HCT116 (cell line): ENCODE measurements around the gene DLX3. TPM values are rescaled to one million over a fixed set of nuclear protein-coding genes. Genes with fewer than 3 reads are reported as not detected.

Experiments used
- ATAC-seq: fragments of 200-7000 bp; cut with Tn5 transposase; 2 replicates; pipeline ENCODE4 v1.9.1; 2020; ENCODE audit warnings: mild to moderate bottlenecking, moderate library complexity
- BruUV-seq: library from RNA; stranded (reverse); fragments of 400-500 nt; replicated peaks from 2 replicates; lab custom pipeline; 2021; lab: Mats Ljungman, UMichigan
- CTCF ChIA-PET: fragments of 300-600 bp; sonication (Branson Sonifier 250); formaldehyde crosslinking; loops from one replicate; lab custom pipeline; 2021; ENCODE audit warnings: antibody characterized with exemption; lab: Charles Lee
- POLR2A ChIA-PET: fragments of 300-600, 350-600 bp; sonication (Branson Sonifier 250); formaldehyde crosslinking; loops from one replicate; lab custom pipeline; 2021; ENCODE audit warnings: antibody characterized with exemption; lab: Charles Lee
- RAD21 ChIA-PET, 2 experiments: fragments of 300-600 bp; sonication (Branson Sonifier 250); formaldehyde crosslinking; loops; one replicate each; lab custom pipeline; 2023; ENCODE audit warnings: low total read pairs in 2 of 2; ENCODE audit not compliant: uncharacterized antibody in 2 of 2, unreplicated experiment in 2 of 2, low non-redundant PET in 1 of 2; lab: Charles Lee
- DNase-seq: peaks from one replicate; pipeline ENCODE4 v3.0.0-alpha.2; 2010; ENCODE audit warnings: low read depth, low spot score
- H2AFZ ChIP-seq: fragments of 200-600 bp; shearing (Covaris generic), sonication (generic); 2 replicates; pipeline ENCODE4 v1.6.1; 2017; ENCODE audit warnings: low read depth, mixed run types, mixed read lengths, antibody characterized with exemption, low read length; ENCODE audit not compliant: poor library complexity, severe bottlenecking
- H3K27ac ChIP-seq: 2 replicates; pipeline ENCODE4 v1.5.1; 2012; ENCODE audit warnings: low read depth, low read length
- H3K27me3 ChIP-seq: fragments of 200-600 bp; sonication (generic); 2 replicates; pipeline ENCODE4 v1.6.1; 2016; ENCODE audit warnings: mixed run types, low read length, mixed read lengths; ENCODE audit not compliant: insufficient read depth
- H3K36me3 ChIP-seq, 2 experiments: fragments of 200-500 bp in 1 of 2; fragments of 200-600 bp in 1 of 2; sonication (Bioruptor generic) in 1 of 2; sonication (generic) in 1 of 2; 2 replicates each; pipeline versions ENCODE4 v1.5.1 to v1.6.1; 2014 to 2016; ENCODE audit warnings: low read length in 2 of 2, inconsistent platforms in 1 of 2, mixed read lengths in 1 of 2, mixed run types in 1 of 2; ENCODE audit not compliant: insufficient read depth in 2 of 2, control insufficient read depth in 1 of 2
- H3K4me1 ChIP-seq, 2 experiments: fragments of 200-600 bp in 1 of 2; sonication (generic) in 1 of 2; 2 replicates each; pipeline versions ENCODE4 v1.5.1 to v1.6.1; 2012 to 2017; ENCODE audit warnings: low read length in 2 of 2, inconsistent platforms in 1 of 2, mild to moderate bottlenecking in 1 of 2, mixed read lengths in 1 of 2, mixed run types in 1 of 2, moderate library complexity in 1 of 2; ENCODE audit not compliant: insufficient read depth in 2 of 2, control insufficient read depth in 1 of 2
- H3K4me2 ChIP-seq: fragments of 200-600 bp; sonication (generic); 2 replicates; pipeline ENCODE4 v1.6.1; 2017; ENCODE audit warnings: mixed run types, low read length, mixed read lengths
- H3K4me3 ChIP-seq, 2 experiments: fragments of 200-600 bp in 1 of 2; sonication (generic) in 1 of 2; replicated peaks in 1 of 2; 2 replicates each; pipeline ENCODE4 v1.5.1; 2011 to 2016; ENCODE audit warnings: low read length in 2 of 2, control low read depth in 1 of 2, low read depth in 1 of 2, mild to moderate bottlenecking in 1 of 2, mixed read lengths in 1 of 2, mixed run types in 1 of 2
- H3K79me2 ChIP-seq: fragments of 200-600 bp; sonication (generic); 2 replicates; pipeline ENCODE4 v1.6.1; 2017; ENCODE audit warnings: mild to moderate bottlenecking, mixed run types, low read length, moderate library complexity, mixed read lengths; ENCODE audit not compliant: insufficient read depth
- H3K9ac ChIP-seq: fragments of 200-600 bp; sonication (generic); 2 replicates; pipeline ENCODE4 v1.6.1; 2016; ENCODE audit warnings: low read length, mixed read lengths
- H3K9me2 ChIP-seq: fragments of 200-600 bp; sonication (generic), shearing (Covaris generic); 2 replicates; pipeline ENCODE4 v1.6.1; 2017; ENCODE audit warnings: mixed run types, mild to moderate bottlenecking, moderate library complexity; ENCODE audit not compliant: insufficient read depth
- H3K9me3 ChIP-seq, 2 experiments: fragments of 200-500 bp in 1 of 2; fragments of 200-600 bp in 1 of 2; sonication (Bioruptor generic) in 1 of 2; sonication (generic) in 1 of 2; 2 replicates each; pipeline ENCODE4 v1.6.1; 2014 to 2017; ENCODE audit warnings: low read length in 2 of 2, mixed read lengths in 2 of 2, inconsistent platforms in 1 of 2, low read depth in 1 of 2, mild to moderate bottlenecking in 1 of 2, mixed run types in 1 of 2, moderate library complexity in 1 of 2; ENCODE audit not compliant: control insufficient read depth in 1 of 2, insufficient read depth in 1 of 2
- H4K20me1 ChIP-seq: fragments of 200-600 bp; sonication (generic), shearing (Covaris generic); 2 replicates; pipeline ENCODE4 v1.6.1; 2017; ENCODE audit warnings: mixed run types, mild to moderate bottlenecking, moderate library complexity; ENCODE audit not compliant: insufficient read depth
- CBX3 ChIP-seq: IDR thresholded peaks from 2 replicates; pipeline ENCODE4 v1.6.1; 2012; ENCODE audit warnings: low read depth
- CEBPB ChIP-seq: IDR thresholded peaks from 2 replicates; pipeline ENCODE4 v1.6.1; 2012; ENCODE audit warnings: low read depth
- ELF1 ChIP-seq: IDR thresholded peaks from 2 replicates; pipeline ENCODE4 v1.6.1; 2012; ENCODE audit warnings: low read depth, borderline replicate concordance
- FOSL1 ChIP-seq: IDR thresholded peaks from 2 replicates; pipeline ENCODE4 v1.6.1; 2012; ENCODE audit warnings: low read depth
- RAD21 ChIP-seq: IDR thresholded peaks from 2 replicates; pipeline ENCODE4 v1.6.1; 2012; ENCODE audit warnings: low read depth, mild to moderate bottlenecking
- SRF ChIP-seq: IDR thresholded peaks from 2 replicates; pipeline ENCODE4 v1.6.1; 2012; ENCODE audit warnings: low read depth
- TCF7L2 ChIP-seq: IDR thresholded peaks from 2 replicates; pipeline ENCODE4 v1.7.0; 2011; ENCODE audit warnings: borderline replicate concordance, inconsistent platforms; ENCODE audit not compliant: insufficient read depth, insufficient read length; ENCODE audit errors: extremely low read depth
- YY1 ChIP-seq: IDR thresholded peaks from 2 replicates; pipeline ENCODE4 v1.6.1; 2011; ENCODE audit warnings: low read length, low read depth, moderate library complexity, mild to moderate bottlenecking; ENCODE audit not compliant: insufficient replicate concordance; ENCODE audit errors: extremely low read depth
- intact Hi-C: fragments of 100-400 bp; cut with micrococcal nuclease; formaldehyde crosslinking; loops from 2 replicates; pipeline ENCODE4 v1.10.0; 2022
- total RNA-seq: library from RNA; stranded (reverse); gene quantifications from one replicate; pipeline ENCODE4 v1.2.1, GENCODE V29; 2021; ENCODE audit not compliant: unreplicated experiment
- TF ChIP-seq, protein P1 (sequence below), 3 experiments: fragments of 200-600 bp in 1 of 3; sonication (generic) in 1 of 3; IDR thresholded peaks in 2 of 3; conservative IDR thresholded peaks in 1 of 3; 2 replicates each; pipeline ENCODE4 v1.5.1; 2012 to 2017; ENCODE audit warnings: low read depth in 2 of 3, low read length in 2 of 3, antibody characterized with exemption in 1 of 3, borderline replicate concordance in 1 of 3, control low read depth in 1 of 3, mild to moderate bottlenecking in 1 of 3, mixed read lengths in 1 of 3, mixed run types in 1 of 3, moderate library complexity in 1 of 3; ENCODE audit not compliant: insufficient read depth in 1 of 3
- TF ChIP-seq, protein P2 (sequence below): IDR thresholded peaks from 2 replicates; pipeline ENCODE4 v1.6.1; 2012
- TF ChIP-seq, protein P3 (sequence below): IDR thresholded peaks from 2 replicates; pipeline ENCODE4 v1.6.1; 2012
- TF ChIP-seq, protein P4 (sequence below): IDR thresholded peaks from 2 replicates; pipeline ENCODE4 v1.6.1; 2012; ENCODE audit warnings: low read depth

Gene DLX3
- total RNA-seq, 1 experiment from 2014 or later: not detected

DNA sequence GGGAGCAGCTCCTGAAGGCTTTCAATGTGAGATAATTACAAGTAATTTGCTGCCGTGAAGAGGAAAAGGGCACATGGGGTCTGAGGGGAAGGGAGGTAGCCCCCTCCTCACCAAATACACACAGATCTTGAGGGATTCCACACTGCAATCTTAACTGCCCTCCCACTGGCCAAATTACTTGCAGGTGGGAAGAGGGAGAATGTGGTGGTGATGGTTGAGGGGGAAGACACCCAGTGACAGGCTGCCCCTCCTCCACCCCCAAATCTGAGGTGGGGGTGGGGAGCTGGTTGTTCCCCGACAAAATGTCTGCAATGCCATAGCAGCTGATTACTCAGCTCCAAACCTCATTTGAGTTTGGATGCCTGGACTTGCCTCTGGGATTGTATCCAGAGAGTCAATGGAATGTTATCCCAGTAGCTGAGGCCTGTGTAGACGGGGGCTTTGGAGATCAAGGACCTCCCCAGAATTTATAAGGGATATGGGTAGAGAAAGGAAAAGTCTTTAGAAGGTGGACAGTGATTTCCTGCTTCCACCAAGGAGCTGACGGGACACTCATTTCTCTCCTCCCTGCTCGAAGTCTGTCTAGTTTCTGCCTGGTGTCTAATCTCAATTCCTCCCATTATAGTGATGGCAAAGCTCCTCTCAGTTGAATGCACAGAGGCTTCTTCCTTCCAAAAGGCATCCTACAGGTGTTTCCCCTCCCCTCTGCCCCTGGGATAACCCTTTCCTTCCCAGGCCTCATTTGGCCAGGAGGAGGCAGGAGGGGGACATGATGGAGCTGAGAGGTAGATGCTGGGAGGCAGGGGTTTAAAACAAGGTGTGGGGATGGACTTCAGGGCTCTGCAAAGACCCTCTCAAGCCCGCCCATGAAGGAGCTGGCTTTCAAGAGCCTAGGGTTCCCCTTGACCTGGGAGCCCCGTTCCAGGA lies 17.3 kb downstream of the DLX3 start:
- intact Hi-C loops: no loop called here
- no peaks in the 10 kb centered on the region for H3K36me3 ChIP-seq
- no peaks in the 10 kb centered on the region for H3K79me2 ChIP-seq
- ChIA-PET POLR2A (no interaction called here), RAD21 (no interaction called here), CTCF (interaction anchor here (1.7 to 4.2 kb wide), 2 partner anchors 19 to 25 kb away, joined by 8 to 18 read pairs; no protein-coding TSS in a partner anchor)
- H3K9ac ChIP-seq: no peak overlapping the region
- TF ChIP-seq, protein P1, sequence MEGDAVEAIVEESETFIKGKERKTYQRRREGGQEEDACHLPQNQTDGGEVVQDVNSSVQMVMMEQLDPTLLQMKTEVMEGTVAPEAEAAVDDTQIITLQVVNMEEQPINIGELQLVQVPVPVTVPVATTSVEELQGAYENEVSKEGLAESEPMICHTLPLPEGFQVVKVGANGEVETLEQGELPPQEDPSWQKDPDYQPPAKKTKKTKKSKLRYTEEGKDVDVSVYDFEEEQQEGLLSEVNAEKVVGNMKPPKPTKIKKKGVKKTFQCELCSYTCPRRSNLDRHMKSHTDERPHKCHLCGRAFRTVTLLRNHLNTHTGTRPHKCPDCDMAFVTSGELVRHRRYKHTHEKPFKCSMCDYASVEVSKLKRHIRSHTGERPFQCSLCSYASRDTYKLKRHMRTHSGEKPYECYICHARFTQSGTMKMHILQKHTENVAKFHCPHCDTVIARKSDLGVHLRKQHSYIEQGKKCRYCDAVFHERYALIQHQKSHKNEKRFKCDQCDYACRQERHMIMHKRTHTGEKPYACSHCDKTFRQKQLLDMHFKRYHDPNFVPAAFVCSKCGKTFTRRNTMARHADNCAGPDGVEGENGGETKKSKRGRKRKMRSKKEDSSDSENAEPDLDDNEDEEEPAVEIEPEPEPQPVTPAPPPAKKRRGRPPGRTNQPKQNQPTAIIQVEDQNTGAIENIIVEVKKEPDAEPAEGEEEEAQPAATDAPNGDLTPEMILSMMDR (IDR thresholded peaks at IDR 0.05 in 2 of 3, conservative IDR thresholded peaks at IDR 0.05 in 1 of 3; ENCODE audit: borderline replicate concordance in 1 of 3, insufficient read depth in 1 of 3, low read depth in 2 of 3, low read length in 2 of 3): peak in 2 of 3 experiments; percentile 30 to 46; a peak in 3 of 6 replicates
- no peak for TF ChIP-seq SRF
- no peak for TF ChIP-seq ELF1
- no TSS peak for BruUV-seq
- H3K27ac ChIP-seq: no peak overlapping the region
- H3K9me3 ChIP-seq: no peaks in the 10 kb centered on the region
- no peak overlapping the region for H2AFZ ChIP-seq
- H4K20me1 ChIP-seq: no peaks in the 10 kb centered on the region
- H3K4me1 ChIP-seq: peaks cover 6 to 18% of the 10 kb centered on the region in 2 experiments; a peak in 3 of 4 replicates
- DNase-seq: no peak
- peak; percentile 60 for ATAC-seq
- H3K27me3 ChIP-seq: no peaks in the 10 kb centered on the region
- H3K4me3 ChIP-seq: no peak overlapping the region
- H3K4me2 ChIP-seq: no peak overlapping the region
- no peaks in the 10 kb centered on the region for H3K9me2 ChIP-seq

DNA sequence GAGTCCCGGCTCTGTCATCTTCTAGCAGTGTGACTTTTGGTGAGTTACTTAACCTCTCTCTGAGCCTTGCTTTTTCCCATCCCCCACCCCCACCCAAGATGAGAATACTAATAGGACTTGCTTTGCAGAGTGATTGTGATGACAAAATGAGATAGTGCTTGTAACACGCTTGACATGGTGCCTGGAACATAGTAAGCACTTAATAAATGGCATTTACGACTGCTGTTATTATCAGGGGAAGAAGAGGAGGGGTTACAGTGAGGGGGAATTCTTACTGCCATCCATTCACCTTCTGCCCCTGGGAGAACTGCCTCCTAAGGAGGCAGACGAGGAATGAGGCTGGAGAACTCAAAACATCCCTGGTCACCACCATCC lies 18.2 kb downstream of the DLX3 start:
- ChIA-PET POLR2A (no interaction called here), CTCF (interaction anchor here (1.7 to 4.2 kb wide), 2 partner anchors 20 to 24 kb away, joined by 8 to 18 read pairs; no protein-coding TSS in a partner anchor), RAD21 (interaction anchor here in 1 of 2 experiments (1.6 kb wide), 1 partner anchor 20 kb away, joined by 5 read pairs; no protein-coding TSS in a partner anchor)
- H3K27ac ChIP-seq: no peak overlapping the region
- no peak overlapping the region for H3K4me2 ChIP-seq
- no peaks in the 10 kb centered on the region for H4K20me1 ChIP-seq
- H2AFZ ChIP-seq: no peak overlapping the region
- H3K9me3 ChIP-seq: no peaks in the 10 kb centered on the region
- no peaks in the 10 kb centered on the region for H3K36me3 ChIP-seq
- H3K4me1 ChIP-seq: peaks cover 6 to 18% of the 10 kb centered on the region in 2 experiments; a peak in 3 of 4 replicates
- no TSS peak for BruUV-seq
- DNase-seq (no peak), ATAC-seq (no peak)
- TF ChIP-seq RAD21: no peak
- TF ChIP-seq, protein P2, sequence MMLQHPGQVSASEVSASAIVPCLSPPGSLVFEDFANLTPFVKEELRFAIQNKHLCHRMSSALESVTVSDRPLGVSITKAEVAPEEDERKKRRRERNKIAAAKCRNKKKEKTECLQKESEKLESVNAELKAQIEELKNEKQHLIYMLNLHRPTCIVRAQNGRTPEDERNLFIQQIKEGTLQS: no peak
- no peak for TF ChIP-seq YY1
- TF ChIP-seq, protein P3, sequence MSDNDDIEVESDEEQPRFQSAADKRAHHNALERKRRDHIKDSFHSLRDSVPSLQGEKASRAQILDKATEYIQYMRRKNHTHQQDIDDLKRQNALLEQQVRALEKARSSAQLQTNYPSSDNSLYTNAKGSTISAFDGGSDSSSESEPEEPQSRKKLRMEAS: no peak
- TF ChIP-seq, protein P4, sequence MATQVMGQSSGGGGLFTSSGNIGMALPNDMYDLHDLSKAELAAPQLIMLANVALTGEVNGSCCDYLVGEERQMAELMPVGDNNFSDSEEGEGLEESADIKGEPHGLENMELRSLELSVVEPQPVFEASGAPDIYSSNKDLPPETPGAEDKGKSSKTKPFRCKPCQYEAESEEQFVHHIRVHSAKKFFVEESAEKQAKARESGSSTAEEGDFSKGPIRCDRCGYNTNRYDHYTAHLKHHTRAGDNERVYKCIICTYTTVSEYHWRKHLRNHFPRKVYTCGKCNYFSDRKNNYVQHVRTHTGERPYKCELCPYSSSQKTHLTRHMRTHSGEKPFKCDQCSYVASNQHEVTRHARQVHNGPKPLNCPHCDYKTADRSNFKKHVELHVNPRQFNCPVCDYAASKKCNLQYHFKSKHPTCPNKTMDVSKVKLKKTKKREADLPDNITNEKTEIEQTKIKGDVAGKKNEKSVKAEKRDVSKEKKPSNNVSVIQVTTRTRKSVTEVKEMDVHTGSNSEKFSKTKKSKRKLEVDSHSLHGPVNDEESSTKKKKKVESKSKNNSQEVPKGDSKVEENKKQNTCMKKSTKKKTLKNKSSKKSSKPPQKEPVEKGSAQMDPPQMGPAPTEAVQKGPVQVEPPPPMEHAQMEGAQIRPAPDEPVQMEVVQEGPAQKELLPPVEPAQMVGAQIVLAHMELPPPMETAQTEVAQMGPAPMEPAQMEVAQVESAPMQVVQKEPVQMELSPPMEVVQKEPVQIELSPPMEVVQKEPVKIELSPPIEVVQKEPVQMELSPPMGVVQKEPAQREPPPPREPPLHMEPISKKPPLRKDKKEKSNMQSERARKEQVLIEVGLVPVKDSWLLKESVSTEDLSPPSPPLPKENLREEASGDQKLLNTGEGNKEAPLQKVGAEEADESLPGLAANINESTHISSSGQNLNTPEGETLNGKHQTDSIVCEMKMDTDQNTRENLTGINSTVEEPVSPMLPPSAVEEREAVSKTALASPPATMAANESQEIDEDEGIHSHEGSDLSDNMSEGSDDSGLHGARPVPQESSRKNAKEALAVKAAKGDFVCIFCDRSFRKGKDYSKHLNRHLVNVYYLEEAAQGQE: no peak
- no peak for TF ChIP-seq FOSL1
- no peak for TF ChIP-seq CBX3
- no peak for TF ChIP-seq TCF7L2
- TF ChIP-seq CEBPB: no peak
- no peak overlapping the region for H3K9ac ChIP-seq
- H3K27me3 ChIP-seq: no peaks in the 10 kb centered on the region
- intact Hi-C loops: no loop called here
- no peaks in the 10 kb centered on the region for H3K79me2 ChIP-seq
- no peak overlapping the region for H3K4me3 ChIP-seq
- no peaks in the 10 kb centered on the region for H3K9me2 ChIP-seq
